Body of pancreas (tissue), 4 donors: ENCODE data around the gene FABP2. TPM values are rescaled to one million over a fixed set of nuclear protein-coding genes. Genes with fewer than 3 reads are reported as not detected.
A peak's percentile ranks its signal among the peaks of the same experiment; 100 is the strongest.

Experiments
- ATAC-seq: fragments of 150-250 bp; one replicate; pipeline ENCODE4 v1.9.1; 2016
- DNase-seq, 4 donors: peaks; one replicate each; pipeline ENCODE4 v3.0.0-alpha.2; 2019
- H3K27ac ChIP-seq, 4 donors: fragments of 200-600 bp; sonication (generic); 1 replicate in 3 of 4; 2 replicates in 1 of 4; pipeline versions ENCODE4 v1.5.1 to v1.6.1; 2016 to 2019; ENCODE audit warnings: mild to moderate bottlenecking in 1 of 4, mixed read lengths in 1 of 4, moderate library complexity in 1 of 4
- H3K27me3 ChIP-seq, 2 donors: fragments of 200-600 bp; sonication (generic); one replicate each; pipeline ENCODE4 v1.6.0; 2016; ENCODE audit warnings: mild to moderate bottlenecking in 1 of 2
- H3K36me3 ChIP-seq, 2 donors: fragments of 200-600 bp; sonication (generic); replicated peaks in 1 of 2; 2 replicates each; pipeline ENCODE4 v1.5.1; 2016; ENCODE audit warnings: low read depth in 2 of 2; ENCODE audit not compliant: insufficient read depth in 1 of 2
- H3K4me1 ChIP-seq: fragments of 200-600 bp; sonication (generic); one replicate; pipeline ENCODE4 v1.6.0; 2016
- H3K4me3 ChIP-seq, 2 donors: fragments of 200-600 bp; sonication (generic); 1 replicate in 1 of 2; 2 replicates in 1 of 2; pipeline ENCODE4 v1.5.1; 2016 to 2019
- H3K9me3 ChIP-seq, 3 donors: fragments of 200-600 bp; sonication (generic); 1 replicate in 2 of 3; 2 replicates in 1 of 3; pipeline ENCODE4 v1.5.1; 2016
- CTCF ChIP-seq, 7 experiments: fragments of 450-650 bp in 4 of 7; fragments of 200-600 bp in 3 of 7; sonication (generic) in 3 of 7; IDR thresholded peaks; one replicate each; pipeline ENCODE4 v1.5.1; 2016 to 2019; ENCODE audit warnings: antibody characterized with exemption in 7 of 7
- POLR2A ChIP-seq, 3 donors: fragments of 450-650 bp; IDR thresholded peaks; one replicate each; pipeline ENCODE4 v1.6.1; 2016; ENCODE audit warnings: antibody characterized with exemption in 3 of 3, mild to moderate bottlenecking in 2 of 3
- WGBS, 2 donors: methylation state at CpG; one replicate each; pipeline ENCODE4 v1.1.5; 2017; 5-methylcytosine and 5-hydroxymethylcytosine counted together
- intact Hi-C: fragments of 100-400 bp; cut with DNase I; formaldehyde crosslinking; loops from one replicate; pipeline ENCODE4 v1.15.1; 2023
- total RNA-seq, 2 donors: library from RNA; depleted of rRNA; stranded (reverse); fragments of >200 nt; gene quantifications; one replicate each; pipeline ENCODE4 v1.1.0, GENCODE V29; 2016

The FABP2 gene
- total RNA-seq, 2 donors from 2014 or later: not detected

GRCh38 chr4:119297795-119298194, 24.1 kb downstream of the FABP2 start:
- no peak for TF ChIP-seq CTCF (IDR thresholded peaks at IDR 0.05)
- no peak for TF ChIP-seq POLR2A (IDR thresholded peaks at IDR 0.05)
- 84 to 95% methylated on average over 1 of the region's 1 CpG for WGBS, 2 donors
- Histone ChIP-seq H3K36me3 (peaks cover 0 to 5% of the 10 kb centered on the region in 2 donors), H3K27me3 (no peaks in the 10 kb centered on the region), H3K4me3 (no peak overlapping the region), H3K4me1 (peaks cover 21% of the 10 kb centered on the region), H3K9me3 (no peaks in the 10 kb centered on the region), H3K27ac (no peak overlapping the region)
- intact Hi-C loops: no loop called here
- ATAC-seq: no peak
- DNase-seq: no peak

DNA sequence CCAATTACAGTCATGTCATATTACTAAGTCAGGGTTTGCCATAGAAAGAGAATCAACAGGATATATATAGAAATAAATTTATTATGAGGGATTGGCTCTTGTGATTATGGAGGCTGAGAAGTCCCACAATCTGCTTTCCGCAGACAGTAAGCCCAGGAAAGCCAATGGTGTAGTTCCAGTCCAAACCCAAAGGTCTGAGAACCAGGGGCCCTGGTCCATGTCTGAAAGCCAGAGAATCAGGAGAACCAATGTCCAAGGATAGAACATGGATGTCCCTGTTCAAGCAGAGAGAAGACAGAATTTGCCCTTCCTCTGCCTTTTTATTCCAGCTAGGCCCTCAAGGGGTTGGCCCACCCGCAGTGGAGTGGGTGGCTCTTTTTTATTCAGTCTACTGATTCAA, 25.6 kb downstream of the FABP2 start:
- H3K4me3 ChIP-seq: no peak overlapping the region
- no peaks in the 10 kb centered on the region for H3K9me3 ChIP-seq
- H3K27me3 ChIP-seq: no peaks in the 10 kb centered on the region
- no peak for DNase-seq
- peaks cover 21% of the 10 kb centered on the region for H3K4me1 ChIP-seq
- WGBS, 2 donors: 98 to 100% methylated on average over 2 of the region's 2 CpGs
- peaks cover 0 to 5% of the 10 kb centered on the region in 2 donors for H3K36me3 ChIP-seq
- ATAC-seq: no peak
- TF ChIP-seq CTCF (IDR thresholded peaks at IDR 0.05) (no peak), POLR2A (IDR thresholded peaks at IDR 0.05) (no peak)
- intact Hi-C loops: no loop called here
- H3K27ac ChIP-seq: no peak overlapping the region

DNA sequence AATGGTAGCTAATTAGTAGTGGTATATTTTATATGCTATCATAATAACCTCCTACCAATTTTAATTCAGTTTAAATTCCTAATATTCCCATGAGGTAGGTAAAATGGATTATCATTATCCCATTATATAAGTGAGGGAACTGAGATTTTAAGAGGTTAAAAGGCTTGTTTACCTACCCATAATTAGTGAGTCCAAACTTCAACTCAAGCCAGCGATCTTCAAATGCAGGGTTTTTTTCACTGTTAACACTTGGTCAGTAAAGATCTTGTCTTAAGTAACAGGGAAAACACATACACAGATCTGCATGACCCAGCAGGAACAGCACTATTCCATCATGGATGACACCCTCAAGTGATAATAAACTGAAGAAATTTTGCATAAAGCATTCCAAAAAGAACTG, 31.3 kb downstream of the FABP2 start:
- TF ChIP-seq POLR2A (IDR thresholded peaks at IDR 0.05) (no peak), CTCF (IDR thresholded peaks at IDR 0.05) (no peak)
- Histone ChIP-seq H3K4me1 (peaks cover 3% of the 10 kb centered on the region), H3K36me3 (peaks cover 0 to 2% of the 10 kb centered on the region in 2 donors), H3K27ac (no peak overlapping the region), H3K9me3 (no peaks in the 10 kb centered on the region), H3K27me3 (no peaks in the 10 kb centered on the region), H3K4me3 (no peak overlapping the region)
- ATAC-seq (no peak), DNase-seq (no peak)
- intact Hi-C loops: no loop called here
- 31 to 40% methylated on average over 1 of the region's 1 CpG for WGBS, 2 donors

DNA sequence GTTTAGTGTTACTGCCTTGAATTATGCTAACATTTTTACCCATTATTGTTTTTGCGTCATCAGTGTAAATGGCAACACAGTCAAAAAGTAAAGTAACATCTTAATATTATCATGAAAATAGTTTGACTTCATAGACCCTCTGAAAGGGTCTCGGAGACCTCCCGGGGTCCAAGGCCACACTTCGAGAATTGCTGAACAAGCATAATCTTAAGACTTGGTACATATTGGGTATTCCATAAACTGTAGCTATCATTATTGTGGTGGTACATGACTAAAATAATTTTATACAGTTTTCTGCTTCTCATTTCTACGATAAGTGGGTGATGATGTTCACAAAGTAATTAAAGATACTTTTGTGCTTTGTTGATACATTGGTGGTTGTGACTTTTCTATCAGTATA, 32.6 kb downstream of the FABP2 start:
- Histone ChIP-seq H3K27me3 (no peaks in the 10 kb centered on the region), H3K27ac (no peak overlapping the region), H3K36me3 (peaks cover 0 to 2% of the 10 kb centered on the region in 2 donors), H3K9me3 (no peaks in the 10 kb centered on the region), H3K4me3 (no peak overlapping the region), H3K4me1 (peaks cover 16% of the 10 kb centered on the region)
- no peak for ATAC-seq
- TF ChIP-seq CTCF (IDR thresholded peaks at IDR 0.05): no peak
- TF ChIP-seq POLR2A (IDR thresholded peaks at IDR 0.05): no peak
- 94 to 95% methylated on average over 5 of the region's 5 CpGs for WGBS, 2 donors
- intact Hi-C loops: loop anchor here (5.0 kb wide), 1 partner anchor 247 kb away; no protein-coding TSS in a partner anchor
- DNase-seq: no peak

- H3K4me3 ChIP-seq: no peak overlapping the region
- no peaks in the 10 kb centered on the region for H3K27me3 ChIP-seq
- no peak overlapping the region for H3K27ac ChIP-seq
- H3K36me3 ChIP-seq: no peaks in the 10 kb centered on the region
- ATAC-seq (peak; percentile 50), DNase-seq (peak in 2 of 4 donors; percentile 25 to 35)
- no peaks in the 10 kb centered on the region for H3K9me3 ChIP-seq
- intact Hi-C loops: loop anchor here (5.0 kb wide), 1 partner anchor 244 kb away; no protein-coding TSS in a partner anchor
- WGBS, 2 donors: 65 to 68% methylated on average over 3 of the region's 3 CpGs
- peaks cover 27% of the 10 kb centered on the region for H3K4me1 ChIP-seq
- TF ChIP-seq POLR2A (IDR thresholded peaks at IDR 0.05) (no peak), CTCF (IDR thresholded peaks at IDR 0.05) (peak in 6 of 7 experiments; percentile 39 to 64 (median 58))
These were observed 35.4 kb downstream of the FABP2 start for GRCh38 chr4:119286377-119287002.
